Osteocyte (in vitro differentiated cells): ENCODE results near the gene UBAC1. TPM values are rescaled to one million over a fixed set of nuclear protein-coding genes. Genes with fewer than 3 reads are reported as not detected.

Experiments used
- DNase-seq: peaks from one replicate; pipeline ENCODE4 v3.0.0; 2021; ENCODE audit warnings: mixed read lengths; ENCODE audit not compliant: unreplicated experiment; ENCODE audit errors: extremely low spot score
- H3K27ac Mint-ChIP-seq: one replicate; pipeline ENCODE4 v1.8.0; 2021; ENCODE audit warnings: mild to moderate bottlenecking, mixed read lengths; ENCODE audit not compliant: unreplicated experiment
- H3K27me3 Mint-ChIP-seq: one replicate; pipeline ENCODE4 v1.8.0; 2021; ENCODE audit warnings: mixed read lengths; ENCODE audit not compliant: unreplicated experiment
- H3K36me3 Mint-ChIP-seq: one replicate; pipeline ENCODE4 v1.8.0; 2021; ENCODE audit warnings: mixed read lengths; ENCODE audit not compliant: unreplicated experiment
- H3K4me1 Mint-ChIP-seq: one replicate; pipeline ENCODE4 v1.8.0; 2021; ENCODE audit warnings: mixed read lengths; ENCODE audit not compliant: unreplicated experiment
- H3K4me3 Mint-ChIP-seq: one replicate; pipeline ENCODE4 v1.8.0; 2021; ENCODE audit warnings: mild to moderate bottlenecking, moderate library complexity, mixed read lengths; ENCODE audit not compliant: unreplicated experiment
- H3K9me3 Mint-ChIP-seq: one replicate; pipeline ENCODE4 v1.8.0; 2021; ENCODE audit warnings: mixed read lengths; ENCODE audit not compliant: unreplicated experiment
- CTCF ChIP-seq: fragments of 200-600 bp; sonication (generic); IDR thresholded peaks from 2 replicates; pipeline ENCODE4 v1.5.0; 2021; ENCODE audit warnings: antibody characterized with exemption, mild to moderate bottlenecking, moderate library complexity
- total RNA-seq: library from RNA; stranded (reverse); gene quantifications from 2 replicates; pipeline ENCODE4 v1.2.1, GENCODE V29; 2021

UBAC1 gene
- total RNA-seq, 1 donor from 2014 or later: 38.9 TPM

GRCh38 chr9:136003411-136004218 is 42.4 kb upstream of the UBAC1 start:
- no peak overlapping the region for H3K4me3 Mint-ChIP-seq
- no peak for DNase-seq
- H3K4me1 Mint-ChIP-seq: peaks cover 48% of the 10 kb centered on the region
- H3K36me3 Mint-ChIP-seq: no peaks in the 10 kb centered on the region
- no peak for TF ChIP-seq CTCF
- peak overlapping the region; percentile 59 for H3K27ac Mint-ChIP-seq
- no peaks in the 10 kb centered on the region for H3K9me3 Mint-ChIP-seq
- H3K27me3 Mint-ChIP-seq: no peaks in the 10 kb centered on the region

GRCh38 chr9:136002881-136003280 is 41.7 kb upstream of the UBAC1 start:
- DNase-seq: no peak
- no peak for TF ChIP-seq CTCF
- no peaks in the 10 kb centered on the region for H3K36me3 Mint-ChIP-seq
- H3K4me1 Mint-ChIP-seq: peaks cover 40% of the 10 kb centered on the region
- no peaks in the 10 kb centered on the region for H3K27me3 Mint-ChIP-seq
- no peaks in the 10 kb centered on the region for H3K9me3 Mint-ChIP-seq
- H3K4me3 Mint-ChIP-seq: no peak overlapping the region
- H3K27ac Mint-ChIP-seq: no peak overlapping the region

- Mint-ChIP-seq H3K36me3 (no peaks in the 10 kb centered on the region), H3K4me3 (no peak overlapping the region), H3K9me3 (no peaks in the 10 kb centered on the region), H3K4me1 (peaks cover 34% of the 10 kb centered on the region), H3K27me3 (no peaks in the 10 kb centered on the region), H3K27ac (no peak overlapping the region)
- TF ChIP-seq CTCF: no peak
- DNase-seq: no peak
These were observed 41.0 kb upstream of the UBAC1 start for GRCh38 chr9:136002215-136002614.

GRCh38 chr9:136001231-136001630 is 40.1 kb upstream of the UBAC1 start:
- Mint-ChIP-seq H3K9me3 (no peaks in the 10 kb centered on the region), H3K36me3 (no peaks in the 10 kb centered on the region), H3K27me3 (no peaks in the 10 kb centered on the region), H3K4me1 (peaks cover 26% of the 10 kb centered on the region), H3K27ac (no peak overlapping the region), H3K4me3 (no peak overlapping the region)
- TF ChIP-seq CTCF: no peak
- DNase-seq: no peak

GRCh38 chr9:135998410-135999071 is 37.4 kb upstream of the UBAC1 start:
- Mint-ChIP-seq H3K27ac (no peak overlapping the region), H3K9me3 (no peaks in the 10 kb centered on the region), H3K36me3 (no peaks in the 10 kb centered on the region), H3K27me3 (no peaks in the 10 kb centered on the region), H3K4me3 (no peak overlapping the region), H3K4me1 (peaks cover 27% of the 10 kb centered on the region)
- TF ChIP-seq CTCF: no peak
- DNase-seq: no peak
